RWPE2 (cell line): ENCODE data around the gene SRSF3.

Experiments
- ATAC-seq: fragments of 200-7000 bp; cut with Tn5 transposase; 3 replicates; pipeline ENCODE4 v1.9.1; 2021; ENCODE audit warnings: low read depth
- DNase-seq: peaks from one replicate; pipeline ENCODE4 v3.0.0-alpha.2; 2020; ENCODE audit warnings: low spot score
- H3K27ac ChIP-seq: fragments of 450-650 bp; 2 replicates; pipeline ENCODE4 v1.5.1; 2017; ENCODE audit warnings: mild to moderate bottlenecking; ENCODE audit not compliant: poor library complexity, severe bottlenecking
- H3K27me3 ChIP-seq: fragments of 250-450 bp; sonication (Bioruptor Pico); 2 replicates; pipeline ENCODE4 v1.5.1; 2021; ENCODE audit warnings: mild to moderate bottlenecking, moderate library complexity; ENCODE audit not compliant: insufficient read depth, poor library complexity, severe bottlenecking
- H3K36me3 ChIP-seq: fragments of 250-450 bp; sonication (Bioruptor Pico); 2 replicates; pipeline ENCODE4 v1.5.1; 2020; ENCODE audit warnings: low read depth, mild to moderate bottlenecking, moderate library complexity
- H3K4me1 ChIP-seq: fragments of 250-450 bp; sonication (Bioruptor Pico); 2 replicates; pipeline ENCODE4 v1.5.1; 2021; ENCODE audit warnings: mild to moderate bottlenecking, moderate library complexity; ENCODE audit not compliant: insufficient read depth, poor library complexity, severe bottlenecking
- H3K4me3 ChIP-seq: fragments of 250-450 bp; sonication (Bioruptor Pico); 2 replicates; pipeline ENCODE4 v1.5.1; 2021; ENCODE audit warnings: mild to moderate bottlenecking, moderate library complexity; ENCODE audit not compliant: severe bottlenecking
- H3K9me3 ChIP-seq: fragments of 250-450 bp; sonication (Bioruptor Pico); 2 replicates; pipeline ENCODE4 v1.5.1; 2021; ENCODE audit warnings: mild to moderate bottlenecking, moderate library complexity; ENCODE audit not compliant: severe bottlenecking
- TF ChIP-seq, protein P1 (sequence below): fragments of 450-650 bp; IDR thresholded peaks from one replicate; pipeline ENCODE4 v1.5.1; 2017; ENCODE audit warnings: mild to moderate bottlenecking, moderate library complexity; ENCODE audit not compliant: poor library complexity, severe bottlenecking

Gene SRSF3

DNA sequence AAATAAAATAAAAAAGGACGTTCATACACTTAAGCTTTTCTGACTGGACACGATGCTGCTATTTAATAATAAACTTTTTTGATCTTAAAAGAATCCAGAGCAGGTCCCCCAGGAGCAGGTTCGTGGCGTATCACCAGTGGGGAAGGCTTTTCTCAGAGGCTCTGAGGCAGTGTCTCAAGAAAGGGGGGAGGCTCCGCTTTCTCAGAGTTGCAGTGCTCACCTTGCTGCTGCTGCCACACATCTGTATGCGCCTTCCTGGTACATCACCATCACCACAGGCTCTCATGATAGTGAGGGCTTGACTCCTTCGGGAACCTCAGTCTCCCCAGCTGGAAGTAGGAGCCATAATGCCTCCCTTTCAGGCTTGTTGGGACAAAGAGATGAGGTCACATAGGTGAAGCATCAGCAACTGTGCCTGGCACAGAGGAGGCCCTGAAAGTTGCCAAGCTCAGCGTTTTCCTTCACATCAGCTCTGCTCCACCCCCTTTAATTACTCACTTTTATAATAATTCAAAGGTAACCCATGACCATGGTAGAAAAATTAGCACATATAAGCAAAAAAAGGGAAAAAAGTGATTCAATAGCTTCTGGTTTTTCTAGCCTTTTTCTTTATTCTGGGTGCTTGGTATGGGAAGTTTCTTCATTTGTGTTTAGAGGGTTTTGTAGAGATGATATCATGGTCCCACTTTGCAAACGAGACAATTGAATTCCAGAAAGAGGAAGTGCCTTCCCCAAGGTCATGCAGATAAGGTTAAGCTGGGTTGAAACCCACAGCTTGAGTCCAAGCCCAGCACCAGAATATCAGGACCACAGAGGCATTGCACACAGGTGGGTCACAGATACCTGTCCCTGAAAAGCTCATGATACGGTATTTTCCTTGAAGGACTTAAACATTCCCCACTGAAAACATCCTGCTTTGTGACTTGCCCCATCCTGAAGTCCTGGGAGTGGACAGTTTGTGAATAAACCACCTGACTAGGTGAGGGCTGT is 24.5 kb downstream of the SRSF3 start:
- Histone ChIP-seq H3K9me3 (no peaks in the 10 kb centered on the region), H3K27ac (no peak overlapping the region), H3K4me3 (no peak overlapping the region), H3K36me3 (peaks cover 6% of the 10 kb centered on the region; the same call in 1 of the 2 replicates), H3K4me1 (peaks cover 18% of the 10 kb centered on the region), H3K27me3 (no peaks in the 10 kb centered on the region)
- DNase-seq (no peak), ATAC-seq (no peak)
- TF ChIP-seq, protein P1, sequence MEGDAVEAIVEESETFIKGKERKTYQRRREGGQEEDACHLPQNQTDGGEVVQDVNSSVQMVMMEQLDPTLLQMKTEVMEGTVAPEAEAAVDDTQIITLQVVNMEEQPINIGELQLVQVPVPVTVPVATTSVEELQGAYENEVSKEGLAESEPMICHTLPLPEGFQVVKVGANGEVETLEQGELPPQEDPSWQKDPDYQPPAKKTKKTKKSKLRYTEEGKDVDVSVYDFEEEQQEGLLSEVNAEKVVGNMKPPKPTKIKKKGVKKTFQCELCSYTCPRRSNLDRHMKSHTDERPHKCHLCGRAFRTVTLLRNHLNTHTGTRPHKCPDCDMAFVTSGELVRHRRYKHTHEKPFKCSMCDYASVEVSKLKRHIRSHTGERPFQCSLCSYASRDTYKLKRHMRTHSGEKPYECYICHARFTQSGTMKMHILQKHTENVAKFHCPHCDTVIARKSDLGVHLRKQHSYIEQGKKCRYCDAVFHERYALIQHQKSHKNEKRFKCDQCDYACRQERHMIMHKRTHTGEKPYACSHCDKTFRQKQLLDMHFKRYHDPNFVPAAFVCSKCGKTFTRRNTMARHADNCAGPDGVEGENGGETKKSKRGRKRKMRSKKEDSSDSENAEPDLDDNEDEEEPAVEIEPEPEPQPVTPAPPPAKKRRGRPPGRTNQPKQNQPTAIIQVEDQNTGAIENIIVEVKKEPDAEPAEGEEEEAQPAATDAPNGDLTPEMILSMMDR = no peak

DNA sequence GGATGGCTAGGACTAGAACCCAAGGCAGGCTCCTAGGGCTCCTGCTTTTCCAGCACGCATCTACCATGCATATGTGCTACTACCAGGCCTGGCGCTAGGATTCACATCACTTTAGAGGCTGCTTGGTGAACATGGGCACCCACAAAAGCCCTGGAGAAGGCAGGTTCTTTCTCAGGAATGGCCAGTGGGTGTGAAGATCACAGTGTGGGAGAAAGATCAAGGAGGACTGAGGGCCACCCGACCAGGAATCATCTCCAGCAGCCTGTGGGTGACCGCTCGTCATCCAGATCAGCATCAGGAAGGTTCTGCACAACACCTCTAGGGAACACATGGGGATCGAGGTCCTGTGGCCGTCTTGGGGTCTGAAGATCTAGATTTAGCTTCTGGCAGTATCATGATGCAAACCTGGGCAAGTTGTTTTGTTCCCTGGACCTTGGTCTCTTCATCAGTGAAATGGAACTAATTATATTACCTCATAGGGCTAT is 27.3 kb downstream of the SRSF3 start:
- TF ChIP-seq, protein P1 = no peak
- H3K4me3 ChIP-seq = no peak overlapping the region
- ATAC-seq (no peak), DNase-seq (no peak)
- H3K27me3 ChIP-seq = no peaks in the 10 kb centered on the region
- H3K27ac ChIP-seq = no peak overlapping the region
- H3K9me3 ChIP-seq = no peaks in the 10 kb centered on the region
- peaks cover 15% of the 10 kb centered on the region for H3K4me1 ChIP-seq
- no peaks in the 10 kb centered on the region for H3K36me3 ChIP-seq

DNA sequence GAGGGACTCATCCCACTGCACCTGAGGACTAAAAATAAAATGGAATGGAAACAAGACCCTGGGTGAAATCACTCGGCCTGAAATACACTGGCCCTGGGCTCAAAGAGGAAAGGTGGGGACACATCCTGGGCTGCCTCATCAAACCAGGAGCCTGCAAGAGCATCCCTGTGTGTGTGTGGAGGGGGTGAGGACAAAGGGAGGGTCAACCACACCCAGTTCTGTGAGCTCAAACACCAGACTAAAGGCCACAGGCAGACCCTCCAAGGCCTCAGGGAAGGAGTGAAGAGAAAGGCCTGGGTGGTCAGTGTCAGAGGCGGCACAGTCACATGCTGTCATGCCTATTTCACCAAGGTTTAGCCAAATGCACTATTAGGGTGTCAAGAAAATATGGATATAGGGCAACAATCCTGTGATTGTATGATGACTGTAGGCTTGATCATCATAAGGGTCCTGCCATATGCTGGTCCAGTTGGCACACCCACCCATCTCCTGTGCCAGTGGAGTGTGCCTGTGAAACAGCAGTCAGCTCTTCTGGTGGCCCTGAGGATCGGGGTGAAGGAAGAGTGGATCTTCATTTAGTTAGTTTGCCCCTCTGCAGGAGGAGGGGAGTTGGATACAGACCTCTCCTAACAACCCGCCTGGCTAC is 28.9 kb downstream of the SRSF3 start:
- TF ChIP-seq, protein P1 = no peak
- DNase-seq (no peak), ATAC-seq (peak; percentile 37; the same call in 2 of the 3 replicates)
- H3K9me3 ChIP-seq = no peaks in the 10 kb centered on the region
- peaks cover 4% of the 10 kb centered on the region for H3K4me1 ChIP-seq
- no peaks in the 10 kb centered on the region for H3K27me3 ChIP-seq
- H3K36me3 ChIP-seq = no peaks in the 10 kb centered on the region
- no peak overlapping the region for H3K27ac ChIP-seq
- H3K4me3 ChIP-seq = no peak overlapping the region

DNA sequence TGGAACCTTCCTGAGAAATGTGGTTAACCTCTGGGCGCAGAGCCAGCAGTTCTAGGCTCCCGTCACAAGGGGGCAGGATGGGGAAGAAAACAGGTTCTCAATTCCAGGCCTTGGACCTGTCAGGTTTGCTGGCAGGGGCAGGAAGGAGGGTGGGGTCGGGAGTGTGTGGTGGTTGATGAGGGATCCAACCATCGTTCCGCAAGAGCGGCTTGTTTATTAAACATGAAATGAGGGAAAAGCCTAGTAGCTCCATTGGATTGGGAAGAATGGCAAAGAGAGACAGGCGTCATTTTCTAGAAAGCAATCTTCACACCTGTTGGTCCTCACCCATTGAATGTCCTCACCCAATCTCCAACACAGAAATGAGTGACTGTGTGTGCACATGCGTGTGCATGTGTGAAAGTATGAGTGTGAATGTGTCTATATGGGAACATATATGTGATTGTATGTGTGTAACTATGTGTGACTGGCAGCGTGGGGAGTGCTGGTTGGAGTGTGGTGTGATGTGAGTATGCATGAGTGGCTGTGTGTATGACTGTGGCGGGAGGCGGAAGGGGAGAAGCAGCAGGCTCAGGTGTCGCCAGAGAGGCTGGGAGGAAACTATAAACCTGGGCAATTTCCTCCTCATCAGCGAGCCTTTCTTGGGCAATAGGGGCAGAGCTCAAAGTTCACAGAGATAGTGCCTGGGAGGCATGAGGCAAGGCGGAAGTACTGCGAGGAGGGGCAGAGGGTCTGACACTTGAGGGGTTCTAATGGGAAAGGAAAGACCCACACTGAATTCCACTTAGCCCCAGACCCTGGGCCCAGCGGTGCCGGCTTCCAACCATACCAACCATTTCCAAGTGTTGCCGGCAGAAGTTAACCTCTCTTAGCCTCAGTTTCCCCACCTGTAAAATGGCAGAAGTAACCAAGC is 29.6 kb downstream of the SRSF3 start:
- Histone ChIP-seq H3K4me3 (no peak overlapping the region), H3K27me3 (no peaks in the 10 kb centered on the region), H3K9me3 (no peaks in the 10 kb centered on the region), H3K4me1 (peaks cover 4% of the 10 kb centered on the region), H3K36me3 (no peaks in the 10 kb centered on the region), H3K27ac (no peak overlapping the region)
- TF ChIP-seq, protein P1 = peak; percentile 89
- DNase-seq (no peak), ATAC-seq (peak; percentile 64)
